Activated CD4-positive, alpha-beta memory T cell treated with anti-CD3 and anti-CD28 coated beads for 36 hours (primary cell): Measurements from ENCODE around the gene MAFB. TPM values are rescaled to one million over a fixed set of nuclear protein-coding genes. Genes with fewer than 3 reads are reported as not detected.

ENCODE experiments used
- CTCF ChIA-PET: fragments of 350-600 bp; sonication (Branson Sonifier 250); formaldehyde crosslinking; loops from one replicate; lab custom pipeline; 2021; ENCODE audit warnings: antibody characterized with exemption, inconsistent platforms; lab: Charles Lee
- POLR2A ChIA-PET: fragments of 350-600 bp; sonication (Branson Sonifier 250); formaldehyde crosslinking; loops from one replicate; lab custom pipeline; 2021; ENCODE audit warnings: antibody characterized with exemption; lab: Charles Lee
- DNase-seq: peaks from one replicate; pipeline ENCODE4 v3.0.0-alpha.2; 2020
- H3K27ac Mint-ChIP-seq: one replicate; pipeline ENCODE4 v1.8.0; 2021; ENCODE audit warnings: mixed read lengths
- H3K27me3 Mint-ChIP-seq: one replicate; pipeline ENCODE4 v1.8.0; 2021; ENCODE audit warnings: mixed read lengths
- H3K36me3 Mint-ChIP-seq: one replicate; pipeline ENCODE4 v1.8.0; 2021; ENCODE audit warnings: mixed read lengths
- H3K4me1 Mint-ChIP-seq: one replicate; pipeline ENCODE4 v1.8.0; 2021; ENCODE audit warnings: low read depth, mixed read lengths
- H3K4me3 Mint-ChIP-seq: one replicate; pipeline ENCODE4 v1.8.0; 2021; ENCODE audit warnings: mild to moderate bottlenecking, mixed read lengths
- H3K9me3 Mint-ChIP-seq: one replicate; pipeline ENCODE4 v1.8.0; 2021; ENCODE audit warnings: mixed read lengths
- intact Hi-C: fragments of 100-400 bp; cut with micrococcal nuclease; formaldehyde crosslinking; loops from one replicate; pipeline ENCODE4 v1.15.1; 2023
- total RNA-seq, 2 experiments: library from RNA; stranded (reverse); gene quantifications; one replicate each; pipeline ENCODE4 v1.2.3, GENCODE V29; 2021

The MAFB gene
- total RNA-seq, 2 experiments from 2014 or later = not detected

- no peaks in the 10 kb centered on the region for H3K36me3 Mint-ChIP-seq
- H3K4me1 Mint-ChIP-seq = no peaks in the 10 kb centered on the region
- no peaks in the 10 kb centered on the region for H3K9me3 Mint-ChIP-seq
- POLR2A ChIA-PET = no interaction called here
- no peak for DNase-seq
- intact Hi-C loops = no loop called here
- H3K27me3 Mint-ChIP-seq = peaks cover 21% of the 10 kb centered on the region
- H3K4me3 Mint-ChIP-seq = no peak overlapping the region
- H3K27ac Mint-ChIP-seq = no peak overlapping the region
- CTCF ChIA-PET = interaction anchor here (0.6 kb wide), 1 partner anchor 1484 kb away, joined by 3 read pairs; no protein-coding TSS in a partner anchor
Observed at GRCh38 chr20:40676491-40677269, 12.4 kb downstream of the MAFB start.

- no peaks in the 10 kb centered on the region for H3K36me3 Mint-ChIP-seq
- intact Hi-C loops = no loop called here
- no peak for DNase-seq
- ChIA-PET POLR2A (no interaction called here), CTCF (no interaction called here)
- H3K4me1 Mint-ChIP-seq = no peaks in the 10 kb centered on the region
- no peak overlapping the region for H3K4me3 Mint-ChIP-seq
- peaks cover 14% of the 10 kb centered on the region for H3K27me3 Mint-ChIP-seq
- no peaks in the 10 kb centered on the region for H3K9me3 Mint-ChIP-seq
- no peak overlapping the region for H3K27ac Mint-ChIP-seq
Observed at GRCh38 chr20:40675599-40676221, 13.3 kb downstream of the MAFB start.

DNA sequence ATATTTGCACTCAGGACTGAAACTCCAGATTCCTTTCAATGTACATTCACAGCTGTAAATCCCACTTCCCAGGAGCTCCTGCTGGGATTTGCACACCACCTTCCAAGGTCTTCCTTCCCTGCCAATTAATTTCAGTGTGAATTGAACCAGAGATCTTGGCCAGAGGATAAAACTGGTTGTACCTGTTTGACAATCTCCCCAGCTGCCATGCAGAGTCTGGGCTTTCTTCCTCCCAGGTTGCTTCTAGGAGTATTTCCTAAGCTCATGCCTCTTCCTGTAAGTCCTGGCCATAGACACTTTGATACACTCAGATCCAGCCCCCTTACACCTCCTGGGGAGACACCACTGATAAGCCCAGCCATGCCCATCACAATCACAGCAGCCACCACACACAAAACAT, 15.6 kb downstream of the MAFB start:
- Mint-ChIP-seq H3K36me3 (no peaks in the 10 kb centered on the region), H3K4me1 (no peaks in the 10 kb centered on the region), H3K9me3 (no peaks in the 10 kb centered on the region), H3K27me3 (peaks cover 10% of the 10 kb centered on the region), H3K27ac (no peak overlapping the region), H3K4me3 (no peak overlapping the region)
- ChIA-PET CTCF (interaction anchor here (0.6 kb wide), 2 partner anchors 40 to 201 kb away, joined by 3 read pairs; no protein-coding TSS in a partner anchor), POLR2A (no interaction called here)
- intact Hi-C loops = no loop called here
- no peak for DNase-seq

GRCh38 chr20:40672095-40672494, 16.9 kb downstream of the MAFB start:
- H3K27me3 Mint-ChIP-seq = peaks cover 8% of the 10 kb centered on the region
- H3K27ac Mint-ChIP-seq = no peak overlapping the region
- H3K4me3 Mint-ChIP-seq = no peak overlapping the region
- H3K36me3 Mint-ChIP-seq = no peaks in the 10 kb centered on the region
- no peak for DNase-seq
- ChIA-PET POLR2A (no interaction called here), CTCF (no interaction called here)
- intact Hi-C loops = no loop called here
- no peaks in the 10 kb centered on the region for H3K9me3 Mint-ChIP-seq
- H3K4me1 Mint-ChIP-seq = no peaks in the 10 kb centered on the region

DNA sequence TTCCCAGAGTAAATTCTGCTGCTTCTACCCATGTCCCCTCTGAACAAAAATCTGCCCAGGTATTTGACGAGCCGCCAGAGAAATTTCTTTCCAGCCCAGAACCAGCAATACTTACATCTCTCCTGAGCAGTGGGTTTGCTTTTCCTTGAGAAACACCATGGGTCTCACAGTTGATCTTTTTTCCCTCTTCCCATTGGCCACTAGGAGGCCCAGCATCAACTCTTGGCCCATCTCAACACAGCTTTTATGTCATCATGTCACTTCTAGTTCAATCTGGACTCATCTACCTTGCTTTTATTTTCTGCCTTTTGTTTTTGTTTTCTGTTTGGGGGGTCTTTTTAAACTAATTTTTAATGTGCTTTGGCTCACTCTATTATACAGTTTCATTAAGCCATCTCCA, 18.8 kb downstream of the MAFB start:
- Mint-ChIP-seq H3K36me3 (no peaks in the 10 kb centered on the region), H3K4me1 (no peaks in the 10 kb centered on the region), H3K9me3 (no peaks in the 10 kb centered on the region), H3K27me3 (peaks cover 4% of the 10 kb centered on the region), H3K4me3 (no peak overlapping the region), H3K27ac (no peak overlapping the region)
- DNase-seq = no peak
- CTCF ChIA-PET = no interaction called here
- intact Hi-C loops = no loop called here
- POLR2A ChIA-PET = no interaction called here

- intact Hi-C loops = no loop called here
- H3K27ac Mint-ChIP-seq = no peak overlapping the region
- H3K4me1 Mint-ChIP-seq = no peaks in the 10 kb centered on the region
- no peak for DNase-seq
- peaks cover 4% of the 10 kb centered on the region for H3K27me3 Mint-ChIP-seq
- no peaks in the 10 kb centered on the region for H3K36me3 Mint-ChIP-seq
- no peaks in the 10 kb centered on the region for H3K9me3 Mint-ChIP-seq
- POLR2A ChIA-PET = no interaction called here
- CTCF ChIA-PET = no interaction called here
- no peak overlapping the region for H3K4me3 Mint-ChIP-seq
Observed at GRCh38 chr20:40669692-40670091, 19.3 kb downstream of the MAFB start.

DNA sequence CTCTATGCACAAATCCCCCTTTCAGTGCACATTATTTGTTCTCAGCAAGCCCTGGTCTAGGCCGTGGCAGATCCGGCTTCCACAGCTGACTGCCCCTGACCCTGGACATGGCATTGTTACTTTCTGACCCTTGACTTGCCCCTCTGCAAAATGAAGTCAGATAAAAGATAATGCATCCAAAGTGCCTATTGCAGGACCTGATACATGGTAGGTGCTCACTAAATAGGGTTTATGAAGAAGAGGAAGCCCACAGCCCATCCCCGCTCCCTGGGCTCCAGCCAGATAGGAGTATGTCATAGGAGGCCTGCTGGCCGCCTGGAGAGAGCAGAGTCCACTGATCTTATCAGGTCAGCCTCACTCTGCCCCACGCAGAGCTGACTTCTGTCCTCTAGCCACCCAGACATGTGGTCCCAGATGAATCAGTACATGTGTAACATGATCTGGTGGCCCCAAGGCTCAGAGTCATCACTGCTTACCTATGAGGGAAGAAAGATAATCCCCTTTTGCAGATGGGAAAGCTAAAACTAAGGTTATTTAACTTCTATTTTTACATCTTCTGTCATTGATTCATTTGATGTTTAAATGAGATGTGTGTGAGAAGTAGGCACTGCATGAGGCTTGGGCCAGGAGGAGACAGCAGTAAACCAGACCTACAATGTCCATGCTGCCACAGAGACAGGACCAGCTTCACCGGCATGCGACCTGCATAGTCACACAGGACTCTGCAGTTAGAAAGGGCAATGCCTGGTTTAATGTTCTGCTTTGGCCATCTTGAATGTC, 20.4 kb downstream of the MAFB start:
- Mint-ChIP-seq H3K36me3 (no peaks in the 10 kb centered on the region), H3K4me1 (no peaks in the 10 kb centered on the region), H3K27me3 (peaks cover 4% of the 10 kb centered on the region), H3K4me3 (no peak overlapping the region), H3K9me3 (no peaks in the 10 kb centered on the region), H3K27ac (no peak overlapping the region)
- intact Hi-C loops = no loop called here
- no peak for DNase-seq
- ChIA-PET CTCF (no interaction called here), POLR2A (no interaction called here)

- H3K27ac Mint-ChIP-seq = no peak overlapping the region
- H3K4me1 Mint-ChIP-seq = no peaks in the 10 kb centered on the region
- DNase-seq = no peak
- H3K36me3 Mint-ChIP-seq = no peaks in the 10 kb centered on the region
- ChIA-PET CTCF (no interaction called here), POLR2A (no interaction called here)
- intact Hi-C loops = no loop called here
- no peaks in the 10 kb centered on the region for H3K9me3 Mint-ChIP-seq
- no peak overlapping the region for H3K4me3 Mint-ChIP-seq
- no peaks in the 10 kb centered on the region for H3K27me3 Mint-ChIP-seq
Observed at GRCh38 chr20:40667503-40667902, 21.5 kb downstream of the MAFB start.

DNA sequence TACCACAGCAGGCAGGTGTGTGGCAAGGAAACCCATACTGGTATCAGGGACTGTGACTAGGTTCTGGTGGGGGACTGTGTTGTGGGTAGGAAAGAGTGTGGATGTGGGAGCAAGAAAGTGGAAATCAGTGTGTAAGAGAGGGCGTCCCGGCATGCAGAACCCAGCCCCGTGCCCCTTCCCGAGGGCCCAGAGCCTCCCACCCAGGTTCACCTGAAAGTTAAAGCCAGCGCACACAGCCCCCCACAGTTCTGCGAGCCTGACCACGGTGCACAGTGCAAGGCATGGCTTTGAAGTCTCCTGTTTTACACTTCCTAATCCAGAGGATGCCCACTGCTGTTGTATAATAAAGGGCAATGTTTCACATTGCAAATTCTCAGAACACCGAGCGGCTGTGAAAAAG, 22.7 kb downstream of the MAFB start:
- H3K4me3 Mint-ChIP-seq = no peak overlapping the region
- H3K27me3 Mint-ChIP-seq = no peaks in the 10 kb centered on the region
- ChIA-PET CTCF (no interaction called here), POLR2A (no interaction called here)
- H3K27ac Mint-ChIP-seq = no peak overlapping the region
- no peak for DNase-seq
- no peaks in the 10 kb centered on the region for H3K36me3 Mint-ChIP-seq
- no peaks in the 10 kb centered on the region for H3K9me3 Mint-ChIP-seq
- intact Hi-C loops = no loop called here
- H3K4me1 Mint-ChIP-seq = no peaks in the 10 kb centered on the region

GRCh38 chr20:40664891-40665290, 24.1 kb downstream of the MAFB start:
- no peak for DNase-seq
- CTCF ChIA-PET = no interaction called here
- Mint-ChIP-seq H3K4me3 (no peak overlapping the region), H3K4me1 (no peaks in the 10 kb centered on the region), H3K27ac (no peak overlapping the region), H3K27me3 (no peaks in the 10 kb centered on the region), H3K36me3 (no peaks in the 10 kb centered on the region), H3K9me3 (no peaks in the 10 kb centered on the region)
- POLR2A ChIA-PET = no interaction called here
- intact Hi-C loops = no loop called here

GRCh38 chr20:40663991-40664880, 24.8 kb downstream of the MAFB start:
- no peaks in the 10 kb centered on the region for H3K36me3 Mint-ChIP-seq
- ChIA-PET POLR2A (no interaction called here), CTCF (no interaction called here)
- H3K4me1 Mint-ChIP-seq = no peaks in the 10 kb centered on the region
- no peaks in the 10 kb centered on the region for H3K27me3 Mint-ChIP-seq
- intact Hi-C loops = no loop called here
- H3K9me3 Mint-ChIP-seq = no peaks in the 10 kb centered on the region
- H3K4me3 Mint-ChIP-seq = no peak overlapping the region
- no peak overlapping the region for H3K27ac Mint-ChIP-seq
- no peak for DNase-seq
